ENCODE measurements around the gene KCNMA1. TPM values are rescaled to one million over a fixed set of nuclear protein-coding genes. Genes with fewer than 3 reads are reported as not detected.

KCNMA1 gene
- total RNA-seq, 1 experiment from 2014 or later: 20.7 TPM

GRCh38 chr10:77560052-77560451 lies 77.6 kb downstream of the KCNMA1 start:
- Histone ChIP-seq H3K4me1 (peaks cover 15% of the 10 kb centered on the region), H3K9me3 (no peaks in the 10 kb centered on the region), H3K27me3 (replicated peaks; ENCODE audit: control insufficient read depth, insufficient read depth, low read length) (no peaks in the 10 kb centered on the region), H3K4me3 (ENCODE audit: low read depth, low read length) (no peak overlapping the region), H3K36me3 (ENCODE audit: control insufficient read depth, insufficient read depth, low read length) (no peaks in the 10 kb centered on the region)
- H3K9me3 Mint-ChIP-seq (ENCODE audit: unreplicated experiment): no peaks in the 10 kb centered on the region
- no peak overlapping the region for H3K27ac Mint-ChIP-seq (ENCODE audit: unreplicated experiment)
- ChIA-PET CTCF (no interaction called here), POLR2A (no interaction called here)
- H3K4me1 Mint-ChIP-seq (ENCODE audit: low read depth, unreplicated experiment): peaks cover 10% of the 10 kb centered on the region
- no peak for TF ChIP-seq CTCF (IDR thresholded peaks at IDR 0.05; ENCODE audit: insufficient read depth in 1 of 2, low read depth in 1 of 2, low read length in 1 of 2, severe bottlenecking in 1 of 2, unreplicated experiment in 1 of 2)
- H3K27me3 Mint-ChIP-seq (ENCODE audit: insufficient read depth, unreplicated experiment): no peaks in the 10 kb centered on the region
- H3K4me3 Mint-ChIP-seq (ENCODE audit: unreplicated experiment): no peak overlapping the region
- BruUV-seq (replicated peaks): no TSS peak
- peaks cover 7% of the 10 kb centered on the region for H3K36me3 Mint-ChIP-seq (ENCODE audit: insufficient read depth, unreplicated experiment)
- intact Hi-C loops (cut with micrococcal nuclease; ENCODE audit: unreplicated experiment): no loop called here
- no peak for DNase-seq

GRCh38 chr10:77556990-77557601 lies 80.5 kb downstream of the KCNMA1 start:
- peaks cover 12% of the 10 kb centered on the region for H3K4me1 ChIP-seq
- ChIA-PET CTCF (no interaction called here), POLR2A (no interaction called here)
- H3K4me1 Mint-ChIP-seq (ENCODE audit: low read depth, unreplicated experiment): peaks cover 8% of the 10 kb centered on the region
- no peaks in the 10 kb centered on the region for H3K9me3 ChIP-seq
- DNase-seq: no peak
- no peak overlapping the region for H3K27ac Mint-ChIP-seq (ENCODE audit: unreplicated experiment)
- H3K36me3 ChIP-seq (ENCODE audit: control insufficient read depth, insufficient read depth, low read length): no peaks in the 10 kb centered on the region
- H3K4me3 Mint-ChIP-seq (ENCODE audit: unreplicated experiment): no peak overlapping the region
- TF ChIP-seq CTCF (IDR thresholded peaks at IDR 0.05; ENCODE audit: insufficient read depth in 1 of 2, low read depth in 1 of 2, low read length in 1 of 2, severe bottlenecking in 1 of 2, unreplicated experiment in 1 of 2): no peak
- no peaks in the 10 kb centered on the region for H3K27me3 Mint-ChIP-seq (ENCODE audit: insufficient read depth, unreplicated experiment)
- no TSS peak for BruUV-seq (replicated peaks)
- intact Hi-C loops (cut with micrococcal nuclease; ENCODE audit: unreplicated experiment): no loop called here
- no peaks in the 10 kb centered on the region for H3K9me3 Mint-ChIP-seq (ENCODE audit: unreplicated experiment)
- peaks cover 7% of the 10 kb centered on the region for H3K36me3 Mint-ChIP-seq (ENCODE audit: insufficient read depth, unreplicated experiment)
- no peak overlapping the region for H3K4me3 ChIP-seq (ENCODE audit: low read depth, low read length)
- H3K27me3 ChIP-seq (replicated peaks; ENCODE audit: control insufficient read depth, insufficient read depth, low read length): no peaks in the 10 kb centered on the region

- Mint-ChIP-seq H3K27me3 (ENCODE audit: insufficient read depth, unreplicated experiment) (no peaks in the 10 kb centered on the region), H3K27ac (ENCODE audit: unreplicated experiment) (no peak overlapping the region), H3K36me3 (ENCODE audit: insufficient read depth, unreplicated experiment) (peaks cover 7% of the 10 kb centered on the region), H3K9me3 (ENCODE audit: unreplicated experiment) (no peaks in the 10 kb centered on the region), H3K4me1 (ENCODE audit: low read depth, unreplicated experiment) (peaks cover 8% of the 10 kb centered on the region), H3K4me3 (ENCODE audit: unreplicated experiment) (no peak overlapping the region)
- POLR2A ChIA-PET: no interaction called here
- TF ChIP-seq CTCF (IDR thresholded peaks at IDR 0.05; ENCODE audit: insufficient read depth in 1 of 2, low read depth in 1 of 2, low read length in 1 of 2, severe bottlenecking in 1 of 2, unreplicated experiment in 1 of 2): no peak
- Histone ChIP-seq H3K4me1 (peaks cover 12% of the 10 kb centered on the region), H3K36me3 (ENCODE audit: control insufficient read depth, insufficient read depth, low read length) (no peaks in the 10 kb centered on the region), H3K9me3 (no peaks in the 10 kb centered on the region), H3K4me3 (ENCODE audit: low read depth, low read length) (no peak overlapping the region), H3K27me3 (replicated peaks; ENCODE audit: control insufficient read depth, insufficient read depth, low read length) (no peaks in the 10 kb centered on the region)
- BruUV-seq (replicated peaks): no TSS peak
- intact Hi-C loops (cut with micrococcal nuclease; ENCODE audit: unreplicated experiment): no loop called here
- CTCF ChIA-PET: interaction anchor here (0.7 kb wide), 1 partner anchor 333 kb away, joined by 3 read pairs; no protein-coding TSS in a partner anchor
- DNase-seq: no peak
Measured at GRCh38 chr10:77555591-77556212, 81.9 kb downstream of the KCNMA1 start.
